ENCODE data around the gene DGCR2. TPM values are rescaled to one million over a fixed set of nuclear protein-coding genes. Genes with fewer than 3 reads are reported as not detected.

DGCR2 gene
- total and polyA plus RNA-seq, 2 experiments from 2014 or later, result 65.8 to 82.1 TPM

- TF ChIP-seq CTCF (IDR thresholded peaks at IDR 0.05; ENCODE audit: low read depth, low read length), result no peak
- Histone ChIP-seq H3K27ac (no peak overlapping the region), H3K27me3 (no peaks in the 10 kb centered on the region), H3K9me3 (ENCODE audit: low read depth) (no peaks in the 10 kb centered on the region), H3K4me1 (ENCODE audit: low read depth) (no peaks in the 10 kb centered on the region), H3K4me3 (no peak overlapping the region), H3K36me3 (peaks cover 29% of the 10 kb centered on the region)
- DNase-seq (ENCODE audit: low read depth in 1 of 2, low spot score in 1 of 2), result no peak
Observed at GRCh38 chr22:19069451-19069850, 52.8 kb downstream of the DGCR2 start.

- H3K36me3 ChIP-seq, result peaks cover 33% of the 10 kb centered on the region
Observed at GRCh38 chr22:19068784-19069271, 53.4 kb downstream of the DGCR2 start.

GRCh38 chr22:19067696-19068348 is 54.4 kb downstream of the DGCR2 start:
- Histone ChIP-seq H3K27me3 (no peaks in the 10 kb centered on the region), H3K36me3 (peaks cover 37% of the 10 kb centered on the region), H3K27ac (no peak overlapping the region), H3K4me1 (ENCODE audit: low read depth) (no peaks in the 10 kb centered on the region), H3K9me3 (ENCODE audit: low read depth) (no peaks in the 10 kb centered on the region), H3K4me3 (no peak overlapping the region)
- TF ChIP-seq CTCF (IDR thresholded peaks at IDR 0.05; ENCODE audit: low read depth, low read length), result no peak
- no peak for DNase-seq (ENCODE audit: low read depth in 1 of 2, low spot score in 1 of 2)

More at GRCh38 chr22:19068784-19069271, 53.4 kb downstream of the DGCR2 start:
- Histone ChIP-seq H3K4me1 (ENCODE audit: low read depth) (no peaks in the 10 kb centered on the region), H3K9me3 (ENCODE audit: low read depth) (no peaks in the 10 kb centered on the region), H3K4me3 (no peak overlapping the region), H3K27me3 (no peaks in the 10 kb centered on the region), H3K27ac (no peak overlapping the region)
- no peak for TF ChIP-seq CTCF (IDR thresholded peaks at IDR 0.05; ENCODE audit: low read depth, low read length)
- DNase-seq (ENCODE audit: low read depth in 1 of 2, low spot score in 1 of 2), result no peak

GRCh38 chr22:19066531-19067271 is 55.5 kb downstream of the DGCR2 start:
- no peaks in the 10 kb centered on the region for H3K9me3 ChIP-seq (ENCODE audit: low read depth)
- H3K27me3 ChIP-seq, result no peaks in the 10 kb centered on the region
- no peak overlapping the region for H3K27ac ChIP-seq
- no peak for TF ChIP-seq CTCF (IDR thresholded peaks at IDR 0.05; ENCODE audit: low read depth, low read length)
- H3K4me3 ChIP-seq, result no peak overlapping the region
- no peaks in the 10 kb centered on the region for H3K4me1 ChIP-seq (ENCODE audit: low read depth)
- peak in 1 of 2 donors; percentile 58 for DNase-seq (ENCODE audit: low read depth in 1 of 2, low spot score in 1 of 2)
- H3K36me3 ChIP-seq, result peaks cover 37% of the 10 kb centered on the region

GRCh38 chr22:19065929-19066328 is 56.3 kb downstream of the DGCR2 start:
- H3K27ac ChIP-seq, result no peak overlapping the region
- no peaks in the 10 kb centered on the region for H3K4me1 ChIP-seq (ENCODE audit: low read depth)
- H3K9me3 ChIP-seq (ENCODE audit: low read depth), result no peaks in the 10 kb centered on the region
- no peaks in the 10 kb centered on the region for H3K27me3 ChIP-seq
- peaks cover 38% of the 10 kb centered on the region for H3K36me3 ChIP-seq
- no peak for TF ChIP-seq CTCF (IDR thresholded peaks at IDR 0.05; ENCODE audit: low read depth, low read length)
- H3K4me3 ChIP-seq, result no peak overlapping the region
- no peak for DNase-seq (ENCODE audit: low read depth in 1 of 2, low spot score in 1 of 2)

Data from cardiac muscle cell (in vitro differentiated cells and primary cell).